Measurements from ENCODE around the gene RASD1.

The RASD1 gene

DNA sequence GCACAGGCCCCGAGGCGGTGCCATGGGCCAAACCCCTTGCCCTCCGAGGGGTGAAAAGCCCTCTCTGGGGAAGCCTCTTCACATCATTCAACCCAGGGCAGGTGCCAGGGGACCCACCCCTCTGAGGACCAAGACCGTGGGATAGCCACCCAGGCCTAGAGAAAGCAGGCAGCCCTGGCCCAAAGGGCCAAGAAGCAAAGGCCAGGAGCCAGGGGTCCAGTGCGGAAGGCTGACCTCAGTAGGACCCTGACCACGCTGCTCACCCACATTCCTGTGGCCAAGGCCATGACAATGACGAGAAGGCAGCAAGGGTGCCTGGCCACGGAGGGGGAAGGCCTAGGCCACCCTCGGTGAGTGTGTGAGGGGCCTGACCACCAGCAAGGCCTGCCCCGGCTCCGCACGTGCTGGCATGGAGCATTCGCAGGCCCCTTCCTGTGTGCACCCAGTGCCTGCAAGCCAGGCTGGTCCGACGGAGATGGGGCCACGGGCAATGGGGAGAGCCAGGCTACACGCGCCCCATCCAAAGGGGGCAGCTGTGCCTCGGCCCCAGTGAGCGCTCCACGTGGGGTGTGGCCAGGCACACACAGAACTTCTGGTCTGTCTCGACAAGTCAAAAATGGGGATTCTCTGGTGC lies 24.5 kb upstream of the RASD1 start:
- DNase-seq (ENCODE audit: low read depth) = no peak
- H3K4me3 ChIP-seq (ENCODE audit: low read depth, low read length) = no peak overlapping the region
- TF ChIP-seq, protein P1, sequence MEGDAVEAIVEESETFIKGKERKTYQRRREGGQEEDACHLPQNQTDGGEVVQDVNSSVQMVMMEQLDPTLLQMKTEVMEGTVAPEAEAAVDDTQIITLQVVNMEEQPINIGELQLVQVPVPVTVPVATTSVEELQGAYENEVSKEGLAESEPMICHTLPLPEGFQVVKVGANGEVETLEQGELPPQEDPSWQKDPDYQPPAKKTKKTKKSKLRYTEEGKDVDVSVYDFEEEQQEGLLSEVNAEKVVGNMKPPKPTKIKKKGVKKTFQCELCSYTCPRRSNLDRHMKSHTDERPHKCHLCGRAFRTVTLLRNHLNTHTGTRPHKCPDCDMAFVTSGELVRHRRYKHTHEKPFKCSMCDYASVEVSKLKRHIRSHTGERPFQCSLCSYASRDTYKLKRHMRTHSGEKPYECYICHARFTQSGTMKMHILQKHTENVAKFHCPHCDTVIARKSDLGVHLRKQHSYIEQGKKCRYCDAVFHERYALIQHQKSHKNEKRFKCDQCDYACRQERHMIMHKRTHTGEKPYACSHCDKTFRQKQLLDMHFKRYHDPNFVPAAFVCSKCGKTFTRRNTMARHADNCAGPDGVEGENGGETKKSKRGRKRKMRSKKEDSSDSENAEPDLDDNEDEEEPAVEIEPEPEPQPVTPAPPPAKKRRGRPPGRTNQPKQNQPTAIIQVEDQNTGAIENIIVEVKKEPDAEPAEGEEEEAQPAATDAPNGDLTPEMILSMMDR (IDR thresholded peaks at IDR 0.05; ENCODE audit: low read depth, low read length, missing control alignments) = no peak
- in situ Hi-C loops (cut with HindIII; ENCODE audit: low sequenced_read_pairs) = no loop called here

DNA sequence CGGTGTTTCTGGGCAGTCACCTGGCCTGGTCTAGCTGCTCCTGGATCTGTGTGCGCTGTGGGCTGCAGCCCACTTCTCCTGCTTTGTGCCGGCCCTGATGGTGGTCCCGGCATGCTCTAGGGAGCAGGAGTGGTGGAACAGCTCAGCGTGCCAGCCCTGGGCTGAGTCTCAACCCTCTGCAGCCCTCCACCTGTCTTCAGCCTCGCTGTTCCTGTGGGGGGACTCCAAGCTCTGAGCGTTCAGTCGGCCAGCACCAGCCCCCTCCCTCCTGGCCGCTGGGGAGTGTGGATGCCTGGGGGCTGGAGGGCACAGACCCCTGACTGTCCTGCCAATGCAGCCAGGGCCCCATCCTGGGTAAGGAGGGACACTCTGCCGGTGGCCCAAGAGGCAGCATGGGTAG lies 23.7 kb upstream of the RASD1 start:
- H3K4me3 ChIP-seq (ENCODE audit: low read depth, low read length) = no peak overlapping the region
- in situ Hi-C loops (cut with HindIII; ENCODE audit: low sequenced_read_pairs) = no loop called here
- TF ChIP-seq, protein P1 (IDR thresholded peaks at IDR 0.05; ENCODE audit: low read depth, low read length, missing control alignments) = no peak
- DNase-seq (ENCODE audit: low read depth) = no peak

DNA sequence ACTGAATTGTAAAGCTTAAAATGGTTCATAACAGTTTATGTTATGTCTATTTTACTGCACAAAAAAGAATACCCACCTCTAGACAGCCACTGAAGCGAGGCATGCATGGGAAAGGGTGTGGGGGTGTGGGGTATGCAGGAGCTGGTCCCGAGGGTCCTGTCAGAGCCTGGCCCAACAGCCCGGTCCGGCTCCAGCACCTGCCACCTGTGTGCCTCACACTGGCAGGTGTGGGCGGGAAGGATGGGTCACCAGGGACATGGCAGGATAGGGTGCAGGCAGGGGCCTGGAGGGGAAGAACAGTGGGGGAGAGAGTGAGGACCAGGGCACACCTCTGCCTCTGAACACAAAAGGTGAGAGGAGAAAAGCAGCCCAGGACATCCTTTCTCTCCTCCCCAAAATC lies 22.8 kb upstream of the RASD1 start:
- TF ChIP-seq, protein P1 (IDR thresholded peaks at IDR 0.05; ENCODE audit: low read depth, low read length, missing control alignments) = no peak
- DNase-seq (ENCODE audit: low read depth) = no peak
- no peak overlapping the region for H3K4me3 ChIP-seq (ENCODE audit: low read depth, low read length)
- in situ Hi-C loops (cut with HindIII; ENCODE audit: low sequenced_read_pairs) = no loop called here

DNA sequence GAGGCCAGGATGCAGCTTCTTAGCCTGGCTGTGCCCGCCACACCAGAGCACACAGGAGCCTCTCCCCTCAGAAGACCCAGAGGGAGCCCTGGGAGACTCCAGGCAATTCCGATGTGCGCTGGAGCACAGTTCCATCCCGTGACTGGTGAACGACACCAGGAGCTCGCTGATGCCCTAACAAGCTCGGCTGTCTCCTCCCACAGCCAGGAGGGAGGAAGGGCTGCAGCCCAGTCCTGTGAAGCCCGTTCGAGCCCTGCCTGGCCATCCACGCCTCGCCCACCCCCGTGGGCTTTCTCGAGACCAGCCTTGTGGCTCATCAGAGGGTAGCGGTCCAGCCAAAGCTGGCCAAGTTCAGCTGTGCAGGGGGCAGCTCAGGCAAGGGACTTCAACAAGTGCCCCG lies 21.8 kb upstream of the RASD1 start:
- H3K4me3 ChIP-seq (ENCODE audit: low read depth, low read length) = no peak overlapping the region
- in situ Hi-C loops (cut with HindIII; ENCODE audit: low sequenced_read_pairs) = no loop called here
- no peak for DNase-seq (ENCODE audit: low read depth)
- TF ChIP-seq, protein P1 (IDR thresholded peaks at IDR 0.05; ENCODE audit: low read depth, low read length, missing control alignments) = no peak

DNA sequence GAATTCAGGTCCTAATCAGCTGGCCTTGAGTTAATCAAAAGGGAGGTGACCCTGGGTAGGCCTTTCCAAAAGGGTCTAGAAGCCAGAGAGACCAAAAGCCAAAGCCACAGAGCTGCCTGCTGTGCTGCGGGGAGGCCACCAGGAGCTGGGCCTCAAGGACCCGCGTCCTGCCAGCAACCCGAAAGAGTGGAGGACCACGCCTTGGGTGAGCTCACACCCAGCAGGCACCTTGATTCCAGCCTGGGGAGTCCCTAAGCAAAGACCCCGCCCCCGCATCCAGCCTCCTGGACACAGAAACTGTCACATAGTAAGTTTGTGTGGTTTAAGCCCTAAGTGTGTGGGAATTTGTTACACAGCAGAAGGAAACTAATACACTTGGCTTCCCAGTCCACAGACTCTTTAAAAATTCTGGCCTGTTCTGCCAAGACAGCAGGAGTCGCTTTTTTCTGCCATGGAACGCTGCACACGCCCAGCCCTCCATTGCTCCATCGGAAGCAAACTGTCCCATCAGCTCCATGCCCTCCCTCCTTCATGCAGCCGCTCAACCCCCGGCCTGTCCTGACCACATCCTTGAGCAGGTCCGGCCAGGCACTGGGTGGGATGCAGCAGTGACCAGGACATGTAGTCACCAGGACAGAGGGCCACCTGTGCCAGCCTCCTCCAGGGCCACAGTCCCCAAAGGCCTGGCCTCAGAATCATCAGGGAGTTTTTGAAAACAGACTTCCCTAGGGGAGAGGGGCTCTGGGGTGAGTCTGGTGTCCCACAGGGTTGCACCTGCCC lies 20.9 kb upstream of the RASD1 start:
- no peak for DNase-seq (ENCODE audit: low read depth)
- in situ Hi-C loops (cut with HindIII; ENCODE audit: low sequenced_read_pairs) = no loop called here
- no peak overlapping the region for H3K4me3 ChIP-seq (ENCODE audit: low read depth, low read length)
- TF ChIP-seq, protein P1 (IDR thresholded peaks at IDR 0.05; ENCODE audit: low read depth, low read length, missing control alignments) = no peak

DNA sequence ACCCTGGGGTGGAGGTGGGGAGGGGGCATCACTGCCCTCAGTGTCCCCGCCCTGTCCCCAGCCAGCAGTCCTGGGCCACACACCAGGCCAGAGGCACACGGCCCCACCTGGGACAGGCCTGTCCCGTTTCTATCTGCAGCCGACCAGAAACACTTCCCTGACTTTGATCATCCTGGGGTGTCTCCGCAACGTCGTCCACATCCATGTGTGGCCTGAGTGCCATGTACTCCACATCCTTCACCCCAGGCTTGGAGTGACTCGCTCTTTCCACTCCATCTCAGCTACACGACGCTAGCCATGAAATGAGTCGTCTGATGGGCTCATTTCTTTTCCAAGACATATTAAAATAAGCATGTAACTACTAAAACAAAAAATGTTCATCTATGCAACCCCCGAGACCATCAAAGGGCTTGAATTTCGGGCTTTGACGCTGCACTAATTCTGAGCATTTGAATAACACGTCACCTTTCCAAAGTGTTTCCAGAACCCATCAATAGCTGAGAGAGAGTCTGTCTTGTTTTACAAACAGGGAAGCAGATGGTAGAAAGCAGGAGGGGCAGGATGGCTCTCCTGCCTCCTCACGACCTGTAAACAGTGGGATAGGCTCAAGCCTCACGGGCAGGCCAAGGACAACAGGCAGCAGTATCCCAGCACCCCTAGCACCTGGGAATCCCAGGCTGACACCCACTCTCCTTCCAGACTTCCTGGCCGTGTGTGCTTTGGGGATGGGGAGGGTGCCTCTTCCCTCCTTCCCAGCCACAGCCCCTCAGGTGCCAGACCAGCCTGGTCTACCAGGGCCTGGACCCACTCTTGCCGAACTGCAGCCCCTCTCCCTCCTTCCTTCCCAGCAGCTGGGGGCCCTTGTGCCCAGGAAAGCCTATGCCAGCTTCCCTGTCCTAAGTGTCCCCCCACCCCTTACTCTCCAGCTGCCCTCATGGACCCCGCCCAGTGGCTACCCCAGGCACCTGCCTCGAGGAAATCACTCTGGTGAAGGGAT lies 20.0 kb upstream of the RASD1 start:
- no peak for DNase-seq (ENCODE audit: low read depth)
- H3K4me3 ChIP-seq (ENCODE audit: low read depth, low read length) = no peak overlapping the region
- TF ChIP-seq, protein P1 (IDR thresholded peaks at IDR 0.05; ENCODE audit: low read depth, low read length, missing control alignments) = no peak
- in situ Hi-C loops (cut with HindIII; ENCODE audit: low sequenced_read_pairs) = no loop called here

Measured in astrocyte of the cerebellum (primary cell).